GM12878 (cell line): Measurements from ENCODE around the gene M1AP. TPM values are rescaled to one million over a fixed set of nuclear protein-coding genes. Genes with fewer than 3 reads are reported as not detected.
A peak's percentile ranks its signal among the peaks of the same experiment; 100 is the strongest.

Experiments
- BMI1 ChIP-seq: fragments of 450-650 bp; IDR thresholded peaks from 2 replicates; pipeline ENCODE4 v1.6.1; 2016; ENCODE audit warnings: mild to moderate bottlenecking, moderate library complexity, borderline replicate concordance
- ETV6 ChIP-seq, 2 experiments: fragments of 450-650 bp in 1 of 2; IDR thresholded peaks in 1 of 2; conservative IDR thresholded peaks in 1 of 2; 2 replicates each; pipeline ENCODE4 v1.6.1; 2014; ENCODE audit warnings: antibody characterized with exemption in 1 of 2, borderline replicate concordance in 1 of 2, low read depth in 1 of 2, mild to moderate bottlenecking in 1 of 2, moderate library complexity in 1 of 2
- IKZF1 ChIP-seq: fragments of 450-650 bp; conservative IDR thresholded peaks from 2 replicates; pipeline ENCODE4 v1.6.1; 2017; ENCODE audit warnings: antibody characterized with exemption, mild to moderate bottlenecking
- IRF4 ChIP-seq: IDR thresholded peaks from 2 replicates; pipeline ENCODE4 v1.6.1; 2011; ENCODE audit warnings: low read depth, low read length
- MEF2B ChIP-seq: fragments of 450-650 bp; IDR thresholded peaks from 2 replicates; pipeline ENCODE4 v1.6.1; 2018; ENCODE audit warnings: mild to moderate bottlenecking, moderate library complexity; ENCODE audit not compliant: partially characterized antibody, poor library complexity, severe bottlenecking
- NFIC ChIP-seq: IDR thresholded peaks from 2 replicates; pipeline ENCODE4 v1.6.1; 2012; ENCODE audit warnings: low read depth, mild to moderate bottlenecking, inconsistent platforms, low read length, moderate library complexity
- POLR2A ChIP-seq: IDR thresholded peaks from 2 replicates; pipeline ENCODE4 v1.6.1; 2011; ENCODE audit warnings: low read depth, mild to moderate bottlenecking, low read length
- PRDM15 ChIP-seq: fragments of 450-650 bp; formaldehyde crosslinking; IDR thresholded peaks from 2 replicates; pipeline ENCODE4 v1.4.0; 2020; ENCODE audit warnings: mild to moderate bottlenecking, moderate library complexity
- RELA ChIP-seq: fragments of 450-650 bp; IDR thresholded peaks from 2 replicates; pipeline ENCODE4 v1.8.0; 2014; ENCODE audit warnings: borderline replicate concordance; ENCODE audit not compliant: partially characterized antibody
- RUNX3 ChIP-seq: IDR thresholded peaks from 2 replicates; pipeline ENCODE4 v1.6.1; 2012; ENCODE audit warnings: low read length, inconsistent platforms
- SUPT20H ChIP-seq: IDR thresholded peaks from 2 replicates; pipeline ENCODE4 v1.6.1; 2011; ENCODE audit warnings: low read depth, mild to moderate bottlenecking, low read length, moderate library complexity, borderline replicate concordance; ENCODE audit not compliant: control insufficient read depth
- TBL1XR1 ChIP-seq: IDR thresholded peaks from 2 replicates; pipeline ENCODE4 v1.6.1; 2012; ENCODE audit warnings: low read depth, low read length, improper control_type of control experiment
- ZBTB11 ChIP-seq: fragments of 450-650 bp; formaldehyde crosslinking; IDR thresholded peaks from 2 replicates; pipeline ENCODE4 v1.5.0; 2022; ENCODE audit warnings: mild to moderate bottlenecking, missing genetic modification characterization
- ZNF622 ChIP-seq: fragments of 450-650 bp; IDR thresholded peaks from 2 replicates; pipeline ENCODE4 v1.6.1; 2017; ENCODE audit warnings: mild to moderate bottlenecking, inconsistent platforms
- ZNF687 ChIP-seq: fragments of 450-650 bp; IDR thresholded peaks from 2 replicates; pipeline ENCODE4 v1.6.1; 2017; ENCODE audit warnings: mild to moderate bottlenecking, moderate library complexity
- polyA plus RNA-seq, 11 experiments: library from polyadenylated mRNA; depleted of rRNA in 4 of 11; unstranded in 6 of 11; stranded (reverse) in 5 of 11; fragments of >200 nt; fragmentation: Nextera tagmentation in 4 of 11; fragmentation: Illumina TruSeq in 1 of 11; extraction: Ambion mirVana in 4 of 11; extraction: Trizol in 1 of 11; gene quantifications; 1 replicate in 1 of 11; 2 replicates in 10 of 11; pipeline versions ENCODE4 v1.2.1 to v1.2.3, GENCODE V29; 2011 to 2016; ENCODE audit warnings: inconsistent platforms in 2 of 11, missing spikeins in 2 of 11, low read depth in 1 of 11
- total RNA-seq, 4 experiments: library from RNA; depleted of rRNA in 3 of 4; stranded (reverse); fragments of >200 nt in 3 of 4; fragmentation: Illumina TruSeq in 1 of 4; extraction: Trizol in 1 of 4; gene quantifications; 2 replicates each; pipeline versions ENCODE4 v1.2.1 to v1.2.3, GENCODE V29; 2013 to 2021
- TF ChIP-seq, protein P1 (sequence below): IDR thresholded peaks from 2 replicates; pipeline ENCODE4 v1.6.1; 2011; ENCODE audit warnings: borderline replicate concordance, low read depth, mild to moderate bottlenecking, moderate library complexity, mixed read lengths, low read length; ENCODE audit not compliant: insufficient read depth; ENCODE audit errors: extremely low read length

M1AP gene
- total and polyA plus RNA-seq, 10 of the 15 experiments (the other 5 are each of a cell fraction or from before 2014, with no cell fraction given), result 0.04 to 0.32 (median 0.16) TPM; not detected in 4

DNA sequence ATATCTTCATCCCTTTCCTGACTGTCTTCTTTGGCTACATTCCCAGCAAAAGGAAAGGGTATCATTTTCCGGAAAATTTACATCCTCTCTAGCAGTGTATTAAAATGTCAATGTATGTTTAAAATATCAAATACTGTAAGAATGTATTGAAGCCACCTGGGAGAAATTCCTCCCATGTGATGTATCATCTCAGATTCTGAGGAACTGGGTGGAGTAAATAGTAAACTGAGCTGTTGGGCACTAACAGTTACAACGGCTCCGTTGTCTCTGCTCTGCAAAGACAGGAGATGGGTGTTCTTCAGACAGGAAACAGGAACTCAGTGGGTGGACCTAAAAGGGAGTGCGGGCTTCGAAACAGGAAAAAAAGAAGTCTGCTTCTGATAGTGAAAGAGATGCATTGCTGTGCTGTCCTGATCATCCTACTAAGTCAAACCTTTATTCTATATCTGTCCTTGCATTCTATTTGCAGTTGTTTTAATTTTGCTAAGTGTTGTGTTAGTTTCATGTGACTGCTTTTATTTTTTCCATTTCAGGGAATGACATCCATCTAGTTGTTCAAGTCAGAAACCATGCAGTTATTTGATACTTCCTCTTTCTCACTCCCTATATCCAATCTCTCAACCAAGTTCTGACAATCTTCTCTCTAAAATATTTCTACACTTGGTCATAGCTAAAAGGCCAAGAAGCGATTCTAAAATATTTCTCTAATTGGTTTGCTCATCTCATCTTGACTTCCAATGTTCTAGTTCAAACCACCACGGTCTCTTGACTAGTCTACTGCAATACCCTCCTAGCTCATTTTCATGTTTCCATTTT lies 74.2 kb downstream of the M1AP start (continued):
- TF ChIP-seq ZBTB11 (CRISPR knock-in tag), result no peak
- TF ChIP-seq ZNF622, result no peak
- no peak for TF ChIP-seq ZNF687
- TF ChIP-seq POLR2A, result no peak
- TF ChIP-seq SUPT20H, result no peak
- peak; percentile 32 for TF ChIP-seq RUNX3
- TF ChIP-seq BMI1, result no peak
- TF ChIP-seq TBL1XR1, result no peak
- TF ChIP-seq PRDM15 (CRISPR knock-in tag), result no peak
- TF ChIP-seq RELA, result no peak
- peak; percentile 46 for TF ChIP-seq NFIC
- TF ChIP-seq MEF2B, result no peak
- peak; percentile 9; the same call in 1 of the 2 replicates for TF ChIP-seq IRF4
- peak in 1 of 2 experiments; percentile 99; a peak in 2 of 4 replicates for TF ChIP-seq ETV6 (conservative IDR thresholded peaks at IDR 0.05 in 1 of 2, IDR thresholded peaks at IDR 0.05 in 1 of 2; ENCODE audit: borderline replicate concordance in 1 of 2, low read depth in 1 of 2)
- TF ChIP-seq, protein P1, sequence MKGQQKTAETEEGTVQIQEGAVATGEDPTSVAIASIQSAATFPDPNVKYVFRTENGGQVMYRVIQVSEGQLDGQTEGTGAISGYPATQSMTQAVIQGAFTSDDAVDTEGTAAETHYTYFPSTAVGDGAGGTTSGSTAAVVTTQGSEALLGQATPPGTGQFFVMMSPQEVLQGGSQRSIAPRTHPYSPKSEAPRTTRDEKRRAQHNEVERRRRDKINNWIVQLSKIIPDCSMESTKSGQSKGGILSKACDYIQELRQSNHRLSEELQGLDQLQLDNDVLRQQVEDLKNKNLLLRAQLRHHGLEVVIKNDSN, result no peak
- peak; percentile 76 for TF ChIP-seq IKZF1
